Fibroblast of lung (primary cell): ENCODE results near the gene CCDC12. TPM values are rescaled to one million over a fixed set of nuclear protein-coding genes. Genes with fewer than 3 reads are reported as not detected.

Experiments used
- DNase-seq, 2 donors: peaks; one replicate each; pipeline versions ENCODE4 v3.0.0 to v3.0.0-alpha.2; 2010; ENCODE audit warnings: low read depth in 2 of 2
- H2AFZ ChIP-seq: 2 replicates; pipeline ENCODE4 v1.5.1; 2012; ENCODE audit warnings: low read length, control low read depth, inconsistent platforms
- H3K27ac ChIP-seq: 2 replicates; pipeline ENCODE4 v1.5.1; 2011; ENCODE audit warnings: low read length, control low read depth; ENCODE audit not compliant: insufficient read depth
- H3K27me3 ChIP-seq: 2 replicates; pipeline ENCODE4 v1.5.1; 2011; ENCODE audit warnings: mild to moderate bottlenecking, low read length; ENCODE audit not compliant: control insufficient read depth, insufficient read depth
- H3K36me3 ChIP-seq: 2 replicates; pipeline ENCODE4 v1.5.1; 2011; ENCODE audit warnings: low read length; ENCODE audit not compliant: control insufficient read depth, insufficient read depth
- H3K4me1 ChIP-seq: 2 replicates; pipeline ENCODE4 v1.5.1; 2011; ENCODE audit warnings: low read length; ENCODE audit not compliant: control insufficient read depth, insufficient read depth; ENCODE audit errors: extremely low read depth
- H3K4me2 ChIP-seq: 2 replicates; pipeline ENCODE4 v1.5.1; 2011; ENCODE audit warnings: low read length, control low read depth; ENCODE audit not compliant: insufficient read depth; ENCODE audit errors: extremely low read depth
- H3K4me3 ChIP-seq, 4 experiments: fragments of 200-600 bp in 1 of 4; sonication (generic) in 1 of 4; replicated peaks in 1 of 4; 2 replicates each; pipeline ENCODE4 v1.5.1; 2011 to 2016; ENCODE audit warnings: low read length in 4 of 4, low read depth in 3 of 4, mild to moderate bottlenecking in 3 of 4, control low read depth in 2 of 4, inconsistent platforms in 1 of 4, mixed read lengths in 1 of 4; ENCODE audit not compliant: insufficient read depth in 1 of 4; ENCODE audit errors: control extremely low read depth in 1 of 4
- H3K79me2 ChIP-seq: 2 replicates; pipeline ENCODE4 v1.5.1; 2012; ENCODE audit warnings: mild to moderate bottlenecking, low read length, inconsistent platforms; ENCODE audit not compliant: control insufficient read depth, insufficient read depth
- H3K9ac ChIP-seq: 2 replicates; pipeline ENCODE4 v1.5.1; 2011; ENCODE audit warnings: mild to moderate bottlenecking, low read length, control low read depth; ENCODE audit not compliant: insufficient read depth
- H3K9me3 ChIP-seq: 2 replicates; pipeline ENCODE4 v1.5.1; 2012; ENCODE audit warnings: low read depth, low read length; ENCODE audit not compliant: control insufficient read depth, insufficient read depth
- H4K20me1 ChIP-seq: 2 replicates; pipeline ENCODE4 v1.5.1; 2011; ENCODE audit warnings: low read length; ENCODE audit not compliant: control insufficient read depth, insufficient read depth; ENCODE audit errors: extremely low read depth
- EZH2 ChIP-seq: IDR thresholded peaks from 2 replicates; pipeline ENCODE4 v1.5.1; 2012; ENCODE audit warnings: low read length, control low read depth, mild to moderate bottlenecking; ENCODE audit errors: missing control alignments
- polyA plus RNA-seq, 2 donors: library from polyadenylated mRNA; depleted of rRNA in 1 of 2; stranded (reverse) in 1 of 2; unstranded in 1 of 2; fragments of >200 nt; gene quantifications; 2 replicates each; pipeline ENCODE4 v1.2.1, GENCODE V29; 2011 to 2012; ENCODE audit warnings: missing spikeins in 1 of 2
- total RNA-seq: library from RNA; depleted of rRNA; stranded (reverse); fragments of >200 nt; gene quantifications from 2 replicates; pipeline ENCODE4 v1.2.1, GENCODE V29; 2014
- TF ChIP-seq, protein P1 (sequence below), 2 donors: IDR thresholded peaks in 1 of 2; conservative IDR thresholded peaks in 1 of 2; 1 replicate in 1 of 2; 2 replicates in 1 of 2; pipeline ENCODE4 v1.5.1; 2011 to 2012; ENCODE audit warnings: low read length in 2 of 2, control low read depth in 1 of 2, inconsistent platforms in 1 of 2, low read depth in 1 of 2, mild to moderate bottlenecking in 1 of 2

The CCDC12 gene
- total and polyA plus RNA-seq, 2 donors (not counting 1 experiment from before 2014, with no cell fraction given), result 28.0 to 29.2 TPM

GRCh38 chr3:47015151-47015550, 38.6 kb upstream of the CCDC12 start:
- H3K27me3 ChIP-seq, result no peaks in the 10 kb centered on the region
- no peaks in the 10 kb centered on the region for H4K20me1 ChIP-seq
- peaks cover 16% of the 10 kb centered on the region for H3K4me1 ChIP-seq
- TF ChIP-seq, protein P1, sequence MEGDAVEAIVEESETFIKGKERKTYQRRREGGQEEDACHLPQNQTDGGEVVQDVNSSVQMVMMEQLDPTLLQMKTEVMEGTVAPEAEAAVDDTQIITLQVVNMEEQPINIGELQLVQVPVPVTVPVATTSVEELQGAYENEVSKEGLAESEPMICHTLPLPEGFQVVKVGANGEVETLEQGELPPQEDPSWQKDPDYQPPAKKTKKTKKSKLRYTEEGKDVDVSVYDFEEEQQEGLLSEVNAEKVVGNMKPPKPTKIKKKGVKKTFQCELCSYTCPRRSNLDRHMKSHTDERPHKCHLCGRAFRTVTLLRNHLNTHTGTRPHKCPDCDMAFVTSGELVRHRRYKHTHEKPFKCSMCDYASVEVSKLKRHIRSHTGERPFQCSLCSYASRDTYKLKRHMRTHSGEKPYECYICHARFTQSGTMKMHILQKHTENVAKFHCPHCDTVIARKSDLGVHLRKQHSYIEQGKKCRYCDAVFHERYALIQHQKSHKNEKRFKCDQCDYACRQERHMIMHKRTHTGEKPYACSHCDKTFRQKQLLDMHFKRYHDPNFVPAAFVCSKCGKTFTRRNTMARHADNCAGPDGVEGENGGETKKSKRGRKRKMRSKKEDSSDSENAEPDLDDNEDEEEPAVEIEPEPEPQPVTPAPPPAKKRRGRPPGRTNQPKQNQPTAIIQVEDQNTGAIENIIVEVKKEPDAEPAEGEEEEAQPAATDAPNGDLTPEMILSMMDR (conservative IDR thresholded peaks at IDR 0.05 in 1 of 2, IDR thresholded peaks at IDR 0.05 in 1 of 2; ENCODE audit: low read depth in 1 of 2, low read length in 2 of 2), result no peak
- no peak for TF ChIP-seq EZH2
- H3K9ac ChIP-seq, result no peak overlapping the region
- H2AFZ ChIP-seq, result no peak overlapping the region
- no peak overlapping the region for H3K4me2 ChIP-seq
- peaks cover 8% of the 10 kb centered on the region for H3K36me3 ChIP-seq
- no peaks in the 10 kb centered on the region for H3K9me3 ChIP-seq
- no peak overlapping the region for H3K4me3 ChIP-seq
- DNase-seq, result no peak
- no peaks in the 10 kb centered on the region for H3K79me2 ChIP-seq
- no peak overlapping the region for H3K27ac ChIP-seq

- Histone ChIP-seq H2AFZ (no peak overlapping the region), H3K4me3 (no peak overlapping the region), H3K27ac (no peak overlapping the region), H3K9me3 (no peaks in the 10 kb centered on the region), H3K36me3 (peaks cover 8% of the 10 kb centered on the region), H4K20me1 (no peaks in the 10 kb centered on the region), H3K27me3 (no peaks in the 10 kb centered on the region), H3K79me2 (no peaks in the 10 kb centered on the region), H3K9ac (no peak overlapping the region), H3K4me2 (no peak overlapping the region), H3K4me1 (peaks cover 22% of the 10 kb centered on the region)
- TF ChIP-seq, protein P1 (conservative IDR thresholded peaks at IDR 0.05 in 1 of 2, IDR thresholded peaks at IDR 0.05 in 1 of 2; ENCODE audit: low read depth in 1 of 2, low read length in 2 of 2), result no peak
- TF ChIP-seq EZH2, result no peak
- DNase-seq, result no peak
Observed at GRCh38 chr3:47014036-47014435, 37.5 kb upstream of the CCDC12 start.

DNA sequence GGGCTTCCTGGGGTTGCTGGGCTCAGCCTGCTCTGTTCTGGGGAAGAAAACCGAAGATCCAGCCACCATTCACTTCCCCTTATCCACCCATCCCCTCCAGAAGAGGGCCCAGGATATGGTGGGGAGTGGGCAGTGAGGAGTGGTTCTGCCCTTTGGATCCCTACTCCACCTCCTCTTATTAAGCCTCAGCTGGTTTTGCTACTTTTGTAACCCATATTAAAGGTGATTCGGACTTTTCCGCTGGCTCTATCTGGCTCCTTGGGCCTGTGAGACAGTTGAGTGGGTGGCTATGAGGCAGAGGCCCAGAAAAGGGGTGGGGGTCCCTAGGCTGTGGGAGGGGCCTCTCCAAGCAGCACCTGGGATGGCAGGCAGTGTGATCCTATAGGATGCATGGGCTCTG, 36.7 kb upstream of the CCDC12 start:
- H3K4me3 ChIP-seq, result no peak overlapping the region
- no peak overlapping the region for H2AFZ ChIP-seq
- no peaks in the 10 kb centered on the region for H4K20me1 ChIP-seq
- no peak overlapping the region for H3K4me2 ChIP-seq
- H3K9ac ChIP-seq, result no peak overlapping the region
- H3K27ac ChIP-seq, result no peak overlapping the region
- DNase-seq, result no peak
- no peaks in the 10 kb centered on the region for H3K79me2 ChIP-seq
- H3K4me1 ChIP-seq, result peaks cover 22% of the 10 kb centered on the region
- H3K27me3 ChIP-seq, result no peaks in the 10 kb centered on the region
- H3K9me3 ChIP-seq, result no peaks in the 10 kb centered on the region
- no peak for TF ChIP-seq EZH2
- TF ChIP-seq, protein P1 (conservative IDR thresholded peaks at IDR 0.05 in 1 of 2, IDR thresholded peaks at IDR 0.05 in 1 of 2; ENCODE audit: low read depth in 1 of 2, low read length in 2 of 2), result no peak
- peaks cover 8% of the 10 kb centered on the region for H3K36me3 ChIP-seq
